ENCODE results near the gene ATP5F1E. TPM values are rescaled to one million over a fixed set of nuclear protein-coding genes. Genes with fewer than 3 reads are reported as not detected.

The ATP5F1E gene
- total and polyA plus RNA-seq, 2 experiments from 2014 or later: 12.9 to 211 TPM

DNA sequence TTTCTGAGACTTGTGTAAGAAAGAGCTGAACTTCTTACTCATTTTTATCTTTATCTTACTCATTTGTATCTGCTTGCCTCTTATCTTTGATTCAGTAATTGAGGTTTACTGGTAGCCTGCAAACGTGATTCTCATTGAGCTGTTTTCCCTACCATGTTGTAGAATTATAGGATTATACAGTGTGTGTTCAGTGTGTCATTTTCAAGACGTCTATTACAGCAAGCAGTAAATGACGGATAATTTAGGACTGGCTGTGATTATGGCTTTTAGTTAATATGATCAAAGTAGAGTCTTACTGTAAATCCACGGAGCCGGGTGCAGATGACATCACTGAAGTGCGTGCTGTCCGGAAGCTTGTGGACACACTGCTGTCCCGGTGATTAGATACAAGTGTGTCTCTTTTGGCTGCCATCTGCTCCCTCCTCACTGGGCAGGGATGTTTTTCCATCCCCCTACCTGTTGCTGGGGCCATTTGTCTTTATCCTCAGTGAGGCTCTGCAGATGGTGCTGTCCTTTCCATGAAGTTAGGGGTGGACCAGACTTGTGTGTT is 45.1 kb downstream of the ATP5F1E start:
- Mint-ChIP-seq H3K27ac (no peak overlapping the region), H3K4me3 (no peak overlapping the region), H3K27me3 (ENCODE audit: insufficient read depth, low read depth, poor library complexity) (peaks cover 5% of the 10 kb centered on the region), H3K4me1 (peaks cover 19% of the 10 kb centered on the region), H3K36me3 (ENCODE audit: low read depth) (peaks cover 65% of the 10 kb centered on the region), H3K9me3 (no peaks in the 10 kb centered on the region; the same call in 2 of the 3 replicates)
- H3K9me2 ChIP-seq (ENCODE audit: insufficient read depth): no peaks in the 10 kb centered on the region; the same call in 1 of the 2 replicates
- no peak overlapping the region for H3K4me3 ChIP-seq
- H3K4me2 ChIP-seq: no peak overlapping the region
- no peak for ATAC-seq
- H4K20me1 ChIP-seq (replicated peaks; ENCODE audit: insufficient read depth): peaks cover 30% of the 10 kb centered on the region; the same call in 1 of the 2 replicates
- H3K79me2 ChIP-seq (replicated peaks; ENCODE audit: insufficient read depth): peaks cover 44% of the 10 kb centered on the region
- DNase-seq (ENCODE audit: low spot score): no peak
- H3K27me3 ChIP-seq (ENCODE audit: insufficient read depth): no peaks in the 10 kb centered on the region
- TF ChIP-seq POLR2AphosphoS5 (IDR thresholded peaks at IDR 0.05; ENCODE audit: low read depth) (no peak), ZNF114 (CRISPR knock-in tag; IDR thresholded peaks at IDR 0.05) (no peak), ZNF331 (CRISPR knock-in tag; IDR thresholded peaks at IDR 0.05; ENCODE audit: low read depth) (no peak)
- TF ChIP-seq, protein P1, sequence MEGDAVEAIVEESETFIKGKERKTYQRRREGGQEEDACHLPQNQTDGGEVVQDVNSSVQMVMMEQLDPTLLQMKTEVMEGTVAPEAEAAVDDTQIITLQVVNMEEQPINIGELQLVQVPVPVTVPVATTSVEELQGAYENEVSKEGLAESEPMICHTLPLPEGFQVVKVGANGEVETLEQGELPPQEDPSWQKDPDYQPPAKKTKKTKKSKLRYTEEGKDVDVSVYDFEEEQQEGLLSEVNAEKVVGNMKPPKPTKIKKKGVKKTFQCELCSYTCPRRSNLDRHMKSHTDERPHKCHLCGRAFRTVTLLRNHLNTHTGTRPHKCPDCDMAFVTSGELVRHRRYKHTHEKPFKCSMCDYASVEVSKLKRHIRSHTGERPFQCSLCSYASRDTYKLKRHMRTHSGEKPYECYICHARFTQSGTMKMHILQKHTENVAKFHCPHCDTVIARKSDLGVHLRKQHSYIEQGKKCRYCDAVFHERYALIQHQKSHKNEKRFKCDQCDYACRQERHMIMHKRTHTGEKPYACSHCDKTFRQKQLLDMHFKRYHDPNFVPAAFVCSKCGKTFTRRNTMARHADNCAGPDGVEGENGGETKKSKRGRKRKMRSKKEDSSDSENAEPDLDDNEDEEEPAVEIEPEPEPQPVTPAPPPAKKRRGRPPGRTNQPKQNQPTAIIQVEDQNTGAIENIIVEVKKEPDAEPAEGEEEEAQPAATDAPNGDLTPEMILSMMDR (conservative IDR thresholded peaks at IDR 0.05; ENCODE audit: low read depth in 2 of 2): no peak
- H3K4me1 ChIP-seq (ENCODE audit: insufficient read depth): peaks cover 13% of the 10 kb centered on the region
- H3K36me3 ChIP-seq (ENCODE audit: insufficient read depth): peaks cover 43% of the 10 kb centered on the region
- no peaks in the 10 kb centered on the region for H3F3A ChIP-seq (replicated peaks; ENCODE audit: low read depth)
- no peak overlapping the region for H2AFZ ChIP-seq
- no peak overlapping the region for H3K27ac ChIP-seq (ENCODE audit: low read depth)

DNA sequence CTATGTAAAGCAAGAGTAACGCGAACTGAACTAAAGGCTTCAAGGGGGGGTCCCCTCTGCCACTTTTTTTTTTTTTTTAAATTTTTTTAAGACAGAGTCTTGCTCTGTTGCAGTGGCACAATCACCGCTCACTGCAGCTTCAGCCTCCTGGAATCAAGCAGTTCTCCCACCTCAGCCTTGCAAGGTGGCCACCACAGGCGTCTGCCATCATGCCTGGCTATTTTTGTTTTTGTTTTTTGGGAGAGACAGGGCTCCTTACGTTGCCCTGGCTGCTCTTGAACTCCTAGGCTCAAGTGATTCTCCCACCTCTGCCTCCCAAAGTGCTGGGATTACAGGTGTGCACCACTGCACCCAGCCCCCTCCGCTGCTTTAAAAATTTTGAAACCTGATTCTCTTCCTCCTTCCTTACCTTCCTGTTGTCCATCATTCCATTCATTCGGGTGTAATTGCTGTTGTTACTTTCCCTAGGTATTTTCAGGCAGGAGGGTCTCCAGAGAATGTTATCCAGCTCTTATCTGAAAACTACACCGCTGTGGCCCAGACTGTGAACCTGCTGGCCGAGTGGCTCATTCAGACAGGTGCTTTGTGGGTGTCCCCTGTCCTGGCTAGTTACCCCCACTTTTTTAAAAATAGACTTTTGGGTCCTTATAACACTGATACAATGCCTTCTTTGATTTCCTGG is 45.7 kb downstream of the ATP5F1E start:
- Histone ChIP-seq H3K4me3 (no peak overlapping the region), H3K79me2 (replicated peaks; ENCODE audit: insufficient read depth) (peaks cover 50% of the 10 kb centered on the region), H2AFZ (no peak overlapping the region), H3K27ac (ENCODE audit: low read depth) (no peak overlapping the region), H3F3A (replicated peaks; ENCODE audit: low read depth) (no peaks in the 10 kb centered on the region), H3K4me2 (no peak overlapping the region), H3K27me3 (ENCODE audit: insufficient read depth) (no peaks in the 10 kb centered on the region), H3K9me2 (ENCODE audit: insufficient read depth) (no peaks in the 10 kb centered on the region; the same call in 1 of the 2 replicates), H3K4me1 (ENCODE audit: insufficient read depth) (peaks cover 14% of the 10 kb centered on the region), H3K36me3 (ENCODE audit: insufficient read depth) (peaks cover 36% of the 10 kb centered on the region), H4K20me1 (replicated peaks; ENCODE audit: insufficient read depth) (peaks cover 30% of the 10 kb centered on the region; the same call in 1 of the 2 replicates)
- Mint-ChIP-seq H3K4me1 (peaks cover 19% of the 10 kb centered on the region), H3K36me3 (ENCODE audit: low read depth) (peaks cover 59% of the 10 kb centered on the region), H3K27me3 (ENCODE audit: insufficient read depth, low read depth, poor library complexity) (peaks cover 5% of the 10 kb centered on the region), H3K27ac (no peak overlapping the region), H3K9me3 (no peaks in the 10 kb centered on the region; the same call in 2 of the 3 replicates), H3K4me3 (no peak overlapping the region)
- DNase-seq (ENCODE audit: low spot score): no peak
- TF ChIP-seq, protein P1 (conservative IDR thresholded peaks at IDR 0.05; ENCODE audit: low read depth in 2 of 2): no peak
- no peak for TF ChIP-seq STAT1 (IDR thresholded peaks at IDR 0.05; ENCODE audit: unreplicated experiment)
- no peak for TF ChIP-seq JUNB (IDR thresholded peaks at IDR 0.05; ENCODE audit: unreplicated experiment)
- TF ChIP-seq, protein P2, sequence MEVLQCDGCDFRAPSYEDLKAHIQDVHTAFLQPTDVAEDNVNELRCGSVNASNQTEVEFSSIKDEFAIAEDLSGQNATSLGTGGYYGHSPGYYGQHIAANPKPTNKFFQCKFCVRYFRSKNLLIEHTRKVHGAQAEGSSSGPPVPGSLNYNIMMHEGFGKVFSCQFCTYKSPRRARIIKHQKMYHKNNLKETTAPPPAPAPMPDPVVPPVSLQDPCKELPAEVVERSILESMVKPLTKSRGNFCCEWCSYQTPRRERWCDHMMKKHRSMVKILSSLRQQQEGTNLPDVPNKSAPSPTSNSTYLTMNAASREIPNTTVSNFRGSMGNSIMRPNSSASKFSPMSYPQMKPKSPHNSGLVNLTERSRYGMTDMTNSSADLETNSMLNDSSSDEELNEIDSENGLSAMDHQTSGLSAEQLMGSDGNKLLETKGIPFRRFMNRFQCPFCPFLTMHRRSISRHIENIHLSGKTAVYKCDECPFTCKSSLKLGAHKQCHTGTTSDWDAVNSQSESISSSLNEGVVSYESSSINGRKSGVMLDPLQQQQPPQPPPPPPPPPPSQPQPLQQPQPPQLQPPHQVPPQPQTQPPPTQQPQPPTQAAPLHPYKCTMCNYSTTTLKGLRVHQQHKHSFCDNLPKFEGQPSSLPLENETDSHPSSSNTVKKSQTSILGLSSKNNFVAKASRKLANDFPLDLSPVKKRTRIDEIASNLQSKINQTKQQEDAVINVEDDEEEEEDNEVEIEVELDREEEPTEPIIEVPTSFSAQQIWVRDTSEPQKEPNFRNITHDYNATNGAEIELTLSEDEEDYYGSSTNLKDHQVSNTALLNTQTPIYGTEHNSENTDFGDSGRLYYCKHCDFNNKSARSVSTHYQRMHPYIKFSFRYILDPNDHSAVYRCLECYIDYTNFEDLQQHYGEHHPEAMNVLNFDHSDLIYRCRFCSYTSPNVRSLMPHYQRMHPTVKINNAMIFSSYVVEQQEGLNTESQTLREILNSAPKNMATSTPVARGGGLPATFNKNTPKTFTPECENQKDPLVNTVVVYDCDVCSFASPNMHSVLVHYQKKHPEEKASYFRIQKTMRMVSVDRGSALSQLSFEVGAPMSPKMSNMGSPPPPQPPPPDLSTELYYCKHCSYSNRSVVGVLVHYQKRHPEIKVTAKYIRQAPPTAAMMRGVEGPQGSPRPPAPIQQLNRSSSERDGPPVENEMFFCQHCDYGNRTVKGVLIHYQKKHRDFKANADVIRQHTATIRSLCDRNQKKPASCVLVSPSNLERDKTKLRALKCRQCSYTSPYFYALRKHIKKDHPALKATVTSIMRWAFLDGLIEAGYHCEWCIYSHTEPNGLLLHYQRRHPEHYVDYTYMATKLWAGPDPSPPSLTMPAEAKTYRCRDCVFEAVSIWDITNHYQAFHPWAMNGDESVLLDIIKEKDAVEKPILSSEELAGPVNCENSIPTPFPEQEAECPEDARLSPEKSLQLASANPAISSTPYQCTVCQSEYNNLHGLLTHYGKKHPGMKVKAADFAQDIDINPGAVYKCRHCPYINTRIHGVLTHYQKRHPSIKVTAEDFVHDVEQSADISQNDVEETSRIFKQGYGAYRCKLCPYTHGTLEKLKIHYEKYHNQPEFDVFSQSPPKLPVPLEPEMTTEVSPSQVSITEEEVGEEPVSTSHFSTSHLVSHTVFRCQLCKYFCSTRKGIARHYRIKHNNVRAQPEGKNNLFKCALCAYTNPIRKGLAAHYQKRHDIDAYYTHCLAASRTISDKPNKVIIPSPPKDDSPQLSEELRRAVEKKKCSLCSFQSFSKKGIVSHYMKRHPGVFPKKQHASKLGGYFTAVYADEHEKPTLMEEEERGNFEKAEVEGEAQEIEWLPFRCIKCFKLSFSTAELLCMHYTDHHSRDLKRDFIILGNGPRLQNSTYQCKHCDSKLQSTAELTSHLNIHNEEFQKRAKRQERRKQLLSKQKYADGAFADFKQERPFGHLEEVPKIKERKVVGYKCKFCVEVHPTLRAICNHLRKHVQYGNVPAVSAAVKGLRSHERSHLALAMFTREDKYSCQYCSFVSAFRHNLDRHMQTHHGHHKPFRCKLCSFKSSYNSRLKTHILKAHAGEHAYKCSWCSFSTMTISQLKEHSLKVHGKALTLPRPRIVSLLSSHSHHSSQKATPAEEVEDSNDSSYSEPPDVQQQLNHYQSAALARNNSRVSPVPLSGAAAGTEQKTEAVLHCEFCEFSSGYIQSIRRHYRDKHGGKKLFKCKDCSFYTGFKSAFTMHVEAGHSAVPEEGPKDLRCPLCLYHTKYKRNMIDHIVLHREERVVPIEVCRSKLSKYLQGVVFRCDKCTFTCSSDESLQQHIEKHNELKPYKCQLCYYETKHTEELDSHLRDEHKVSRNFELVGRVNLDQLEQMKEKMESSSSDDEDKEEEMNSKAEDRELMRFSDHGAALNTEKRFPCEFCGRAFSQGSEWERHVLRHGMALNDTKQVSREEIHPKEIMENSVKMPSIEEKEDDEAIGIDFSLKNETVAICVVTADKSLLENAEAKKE (CRISPR knock-in tag; IDR thresholded peaks at IDR 0.05): no peak
- no peak for TF ChIP-seq NANOG (IDR thresholded peaks at IDR 0.05; ENCODE audit: borderline replicate concordance)
- no peak for ATAC-seq
